Measurements from ENCODE around the gene NYAP2.

DNA sequence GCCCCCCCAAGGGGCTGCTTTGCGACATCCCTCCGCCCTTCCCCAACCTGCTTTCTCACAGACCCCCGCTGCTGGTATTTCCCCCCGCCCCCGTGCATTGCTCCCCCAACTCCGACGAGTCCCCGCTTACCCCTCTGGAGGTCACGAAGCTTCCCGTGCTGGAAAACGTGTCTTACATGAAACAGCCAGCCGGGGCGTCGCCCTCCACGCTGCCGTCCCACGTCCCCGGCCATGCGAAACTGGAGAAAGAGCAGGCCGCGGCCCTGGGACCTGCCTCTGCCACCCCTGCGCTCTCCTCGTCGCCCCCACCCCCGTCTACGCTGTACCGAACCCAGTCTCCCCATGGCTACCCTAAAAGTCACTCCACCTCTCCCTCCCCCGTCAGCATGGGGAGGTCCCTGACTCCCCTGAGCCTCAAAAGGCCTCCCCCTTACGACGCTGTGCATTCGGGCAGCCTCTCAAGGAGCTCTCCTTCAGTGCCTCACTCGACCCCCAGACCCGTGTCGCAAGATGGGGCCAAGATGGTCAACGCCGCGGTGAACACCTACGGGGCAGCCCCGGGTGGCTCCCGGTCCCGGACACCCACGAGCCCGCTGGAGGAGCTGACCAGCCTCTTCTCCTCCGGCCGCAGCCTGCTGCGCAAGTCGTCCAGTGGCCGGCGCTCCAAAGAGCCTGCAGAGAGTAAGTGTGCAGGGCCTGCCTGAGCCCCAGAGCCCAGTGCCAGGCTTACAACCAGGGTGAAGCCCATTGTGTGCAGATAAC, 183.0 kb downstream of the NYAP2 start:
- TF ChIP-seq, protein P1, sequence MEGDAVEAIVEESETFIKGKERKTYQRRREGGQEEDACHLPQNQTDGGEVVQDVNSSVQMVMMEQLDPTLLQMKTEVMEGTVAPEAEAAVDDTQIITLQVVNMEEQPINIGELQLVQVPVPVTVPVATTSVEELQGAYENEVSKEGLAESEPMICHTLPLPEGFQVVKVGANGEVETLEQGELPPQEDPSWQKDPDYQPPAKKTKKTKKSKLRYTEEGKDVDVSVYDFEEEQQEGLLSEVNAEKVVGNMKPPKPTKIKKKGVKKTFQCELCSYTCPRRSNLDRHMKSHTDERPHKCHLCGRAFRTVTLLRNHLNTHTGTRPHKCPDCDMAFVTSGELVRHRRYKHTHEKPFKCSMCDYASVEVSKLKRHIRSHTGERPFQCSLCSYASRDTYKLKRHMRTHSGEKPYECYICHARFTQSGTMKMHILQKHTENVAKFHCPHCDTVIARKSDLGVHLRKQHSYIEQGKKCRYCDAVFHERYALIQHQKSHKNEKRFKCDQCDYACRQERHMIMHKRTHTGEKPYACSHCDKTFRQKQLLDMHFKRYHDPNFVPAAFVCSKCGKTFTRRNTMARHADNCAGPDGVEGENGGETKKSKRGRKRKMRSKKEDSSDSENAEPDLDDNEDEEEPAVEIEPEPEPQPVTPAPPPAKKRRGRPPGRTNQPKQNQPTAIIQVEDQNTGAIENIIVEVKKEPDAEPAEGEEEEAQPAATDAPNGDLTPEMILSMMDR (IDR thresholded peaks at IDR 0.05): no peak
- no peak for TF ChIP-seq POLR2A (IDR thresholded peaks at IDR 0.05)
